Fibroblast of mammary gland (primary cell): ENCODE data around the gene CTNND2.

Source experiments
- DNase-seq: peaks from one replicate; pipeline ENCODE4 v3.0.0-alpha.2; 2010; ENCODE audit warnings: low read depth
- H3K4me3 ChIP-seq: 2 replicates; pipeline ENCODE4 v1.5.1; 2011; ENCODE audit warnings: low read depth, mild to moderate bottlenecking, low read length, moderate library complexity; ENCODE audit not compliant: control insufficient read depth
- TF ChIP-seq, protein P1 (sequence below): conservative IDR thresholded peaks from 2 replicates; pipeline ENCODE4 v1.5.1; 2011; ENCODE audit warnings: low read depth, low read length, inconsistent platforms; ENCODE audit not compliant: control insufficient read depth, insufficient read depth

The CTNND2 gene

DNA sequence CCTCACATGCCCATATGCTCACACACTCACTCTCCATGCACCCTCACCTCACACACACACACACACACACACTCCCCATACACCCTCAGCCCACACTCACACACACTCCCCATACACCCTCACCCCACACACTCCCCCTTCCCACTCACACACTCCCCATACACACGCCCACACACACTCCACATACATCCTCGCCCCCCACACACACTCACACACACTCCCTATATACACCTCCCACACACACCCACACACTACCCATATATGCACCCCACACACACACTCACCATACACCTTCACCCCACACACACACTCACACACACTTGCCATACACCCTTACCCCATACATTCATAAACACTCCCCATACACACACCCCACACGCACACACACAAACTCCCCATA lies 592.5 kb downstream of the CTNND2 start:
- TF ChIP-seq, protein P1, sequence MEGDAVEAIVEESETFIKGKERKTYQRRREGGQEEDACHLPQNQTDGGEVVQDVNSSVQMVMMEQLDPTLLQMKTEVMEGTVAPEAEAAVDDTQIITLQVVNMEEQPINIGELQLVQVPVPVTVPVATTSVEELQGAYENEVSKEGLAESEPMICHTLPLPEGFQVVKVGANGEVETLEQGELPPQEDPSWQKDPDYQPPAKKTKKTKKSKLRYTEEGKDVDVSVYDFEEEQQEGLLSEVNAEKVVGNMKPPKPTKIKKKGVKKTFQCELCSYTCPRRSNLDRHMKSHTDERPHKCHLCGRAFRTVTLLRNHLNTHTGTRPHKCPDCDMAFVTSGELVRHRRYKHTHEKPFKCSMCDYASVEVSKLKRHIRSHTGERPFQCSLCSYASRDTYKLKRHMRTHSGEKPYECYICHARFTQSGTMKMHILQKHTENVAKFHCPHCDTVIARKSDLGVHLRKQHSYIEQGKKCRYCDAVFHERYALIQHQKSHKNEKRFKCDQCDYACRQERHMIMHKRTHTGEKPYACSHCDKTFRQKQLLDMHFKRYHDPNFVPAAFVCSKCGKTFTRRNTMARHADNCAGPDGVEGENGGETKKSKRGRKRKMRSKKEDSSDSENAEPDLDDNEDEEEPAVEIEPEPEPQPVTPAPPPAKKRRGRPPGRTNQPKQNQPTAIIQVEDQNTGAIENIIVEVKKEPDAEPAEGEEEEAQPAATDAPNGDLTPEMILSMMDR: no peak
- H3K4me3 ChIP-seq: no peak overlapping the region
- no peak for DNase-seq

- H3K4me3 ChIP-seq: no peak overlapping the region
- DNase-seq: no peak
- TF ChIP-seq, protein P1: no peak
Measured at GRCh38 chr5:11311272-11311671, 593.0 kb downstream of the CTNND2 start.

GRCh38 chr5:11310158-11310557 lies 594.1 kb downstream of the CTNND2 start:
- TF ChIP-seq, protein P1: no peak
- DNase-seq: no peak
- no peak overlapping the region for H3K4me3 ChIP-seq

DNA sequence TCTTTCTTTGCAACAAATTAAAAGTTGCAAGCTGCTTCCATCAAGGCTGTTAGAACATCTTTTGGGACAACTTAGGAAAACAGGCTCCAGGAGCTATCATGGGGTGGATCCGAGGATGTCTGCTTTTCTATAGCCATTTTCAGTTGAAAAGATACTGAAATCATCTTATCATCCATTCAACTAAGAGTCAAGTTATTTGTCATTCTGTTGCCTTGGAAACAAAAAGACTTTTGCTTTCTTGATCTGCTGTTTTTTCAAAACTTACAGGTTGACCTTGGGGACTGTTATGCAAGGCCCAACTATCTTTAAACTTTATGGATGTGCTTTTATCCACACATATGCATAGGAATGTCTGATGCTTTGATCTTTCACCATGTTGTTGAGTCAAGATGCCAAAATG lies 597.9 kb downstream of the CTNND2 start:
- no peak for DNase-seq
- H3K4me3 ChIP-seq: no peak overlapping the region
- TF ChIP-seq, protein P1: no peak

DNA sequence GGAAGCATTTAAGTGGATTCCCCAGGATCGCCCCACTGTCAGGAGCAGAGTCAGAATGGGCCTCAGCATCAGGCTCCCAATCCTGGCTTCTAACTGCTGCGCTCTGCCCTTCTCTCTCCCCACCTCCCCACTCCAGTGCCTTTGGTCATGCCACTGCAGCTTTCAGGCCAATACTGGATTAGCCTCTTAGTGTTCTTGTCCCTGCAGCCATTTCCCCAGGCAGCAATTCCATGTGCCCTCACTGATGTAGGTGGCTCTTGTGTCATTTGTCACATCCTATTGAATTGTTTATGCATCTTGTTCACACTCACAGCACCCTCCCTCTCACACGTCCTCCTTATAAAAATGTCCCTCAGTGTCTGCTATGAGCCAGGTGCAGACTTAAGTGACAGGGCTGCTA lies 599.0 kb downstream of the CTNND2 start:
- no peak for DNase-seq
- H3K4me3 ChIP-seq: no peak overlapping the region
- TF ChIP-seq, protein P1: no peak

DNA sequence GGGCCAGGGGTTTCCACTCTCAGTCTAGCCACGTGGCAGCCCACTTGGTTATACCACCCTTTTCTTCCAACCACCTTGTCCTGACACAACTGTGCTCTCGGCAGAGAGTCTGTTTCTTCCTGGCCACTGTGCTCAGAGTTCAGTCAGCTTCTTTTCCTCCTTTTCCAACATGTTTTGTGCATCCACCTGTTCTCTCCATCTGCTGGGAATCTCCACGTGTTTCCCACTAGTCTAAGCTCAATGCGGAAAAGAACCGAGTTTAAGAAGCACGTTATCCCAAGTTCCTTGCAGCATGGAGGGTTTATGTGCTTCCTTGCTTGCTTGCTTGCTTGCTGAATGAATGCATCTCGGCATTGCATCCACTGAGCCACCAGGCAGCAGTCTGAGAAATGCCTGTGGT lies 599.6 kb downstream of the CTNND2 start:
- H3K4me3 ChIP-seq: no peak overlapping the region
- TF ChIP-seq, protein P1: no peak
- DNase-seq: no peak

GRCh38 chr5:11302663-11303062 lies 601.6 kb downstream of the CTNND2 start:
- DNase-seq: no peak
- TF ChIP-seq, protein P1: no peak
- no peak overlapping the region for H3K4me3 ChIP-seq
